A549 (cell line): ENCODE data around the gene RBM47. TPM values are rescaled to one million over a fixed set of nuclear protein-coding genes. Genes with fewer than 3 reads are reported as not detected.

ENCODE experiments used
- ATAC-seq, 2 experiments: fragments of 200-7000 bp in 1 of 2; fragments of >200 bp in 1 of 2; cut with Nextera tagmentation in 1 of 2; cut with Tn5 transposase in 1 of 2; 3 replicates each; pipeline versions ENCODE4 v1.8.0 to v1.9.1; 2018 to 2020; ENCODE audit warnings: mild to moderate bottlenecking in 1 of 2, moderate library complexity in 1 of 2
- CTCF ChIA-PET: fragments of 300-600 bp; sonication (Branson Sonifier 250); formaldehyde crosslinking; extraction: SDS; loops from one replicate; lab custom pipeline; 2021; ENCODE audit warnings: antibody characterized with exemption, inconsistent platforms; lab: Yijun Ruan, JAX
- POLR2A ChIA-PET: fragments of 350-600 bp; formaldehyde crosslinking; extraction: SDS; loops from one replicate; lab custom pipeline; 2021; ENCODE audit warnings: antibody characterized with exemption, inconsistent platforms; lab: Yijun Ruan, JAX
- DNase-seq, 2 experiments: peaks; one replicate each; pipeline versions ENCODE4 v3.0.0 to v3.0.0-alpha.2; 2011 to 2016; ENCODE audit warnings: low read depth in 1 of 2, low spot score in 1 of 2
- FAIRE-seq: peaks from 2 replicates; lab custom pipeline; 2011; peaks lifted over from hg19 to GRCh38; lab: Jason Lieb, UNC
- H3K27ac ChIP-seq, 2 experiments: fragments of >200 bp; sonication (Bioruptor Twin); formaldehyde crosslinking; 3 replicates each; pipeline ENCODE4 v1.5.1; 2016 to 2017
- H3K4me1 ChIP-seq: fragments of >200 bp; sonication (Bioruptor Twin); formaldehyde crosslinking; 3 replicates; pipeline ENCODE4 v1.6.1; 2016
- H3K4me2 ChIP-seq: fragments of >200 bp; sonication (Bioruptor Twin); formaldehyde crosslinking; 3 replicates; pipeline ENCODE4 v1.6.1; 2016
- H3K4me3 ChIP-seq: fragments of >200 bp; sonication (Bioruptor Twin); formaldehyde crosslinking; 3 replicates; pipeline ENCODE4 v1.5.1; 2016
- H3K9me3 ChIP-seq: fragments of >200 bp; sonication (Bioruptor Twin); formaldehyde crosslinking; 3 replicates; pipeline ENCODE4 v1.6.1; 2016
- ATOH8 ChIP-seq: fragments of 250-450 bp; sonication (Bioruptor Pico); IDR thresholded peaks from 2 replicates; pipeline ENCODE4 v1.5.0; 2020; ENCODE audit warnings: low read depth, mild to moderate bottlenecking, moderate library complexity
- BCL3 ChIP-seq: fragments of >200 bp; sonication (Bioruptor Twin); formaldehyde crosslinking; IDR thresholded peaks from 3 replicates; pipeline ENCODE4 v1.6.1; 2016
- BHLHE40 ChIP-seq: IDR thresholded peaks from 2 replicates; pipeline ENCODE4 v1.6.1; 2012; ENCODE audit warnings: low read depth, low read length, inconsistent platforms
- CBX2 ChIP-seq: fragments of 200-600 bp; sonication (generic); IDR thresholded peaks from 2 replicates; pipeline ENCODE4 v1.6.1; 2016; ENCODE audit warnings: low read depth, mild to moderate bottlenecking, borderline replicate concordance
- CHD2 ChIP-seq: fragments of 150-350 bp; IDR thresholded peaks from 2 replicates; pipeline ENCODE4 v1.6.1; 2014; ENCODE audit warnings: low read length; ENCODE audit not compliant: partially characterized antibody
- CHD4 ChIP-seq: fragments of 200-600 bp; sonication (generic); IDR thresholded peaks from 2 replicates; pipeline ENCODE4 v1.6.1; 2016; ENCODE audit warnings: antibody characterized with exemption, mild to moderate bottlenecking, borderline replicate concordance
- CTCF ChIP-seq: fragments of >200 bp; sonication (Bioruptor Twin); formaldehyde crosslinking; IDR thresholded peaks from 3 replicates; pipeline ENCODE4 v1.5.1; 2016
- EHMT2 ChIP-seq: fragments of 200-600 bp; sonication (generic); IDR thresholded peaks from 2 replicates; pipeline ENCODE4 v1.6.1; 2016; ENCODE audit warnings: antibody characterized with exemption, low read depth, mild to moderate bottlenecking, moderate library complexity
- HDAC2 ChIP-seq: fragments of 200-600 bp; sonication (generic); IDR thresholded peaks from 2 replicates; pipeline ENCODE4 v1.6.1; 2016
- HEYL ChIP-seq: fragments of 250-450 bp; sonication (Bioruptor Pico); IDR thresholded peaks from 2 replicates; pipeline ENCODE4 v1.8.0; 2021; ENCODE audit warnings: mild to moderate bottlenecking, moderate library complexity
- JUNB ChIP-seq: fragments of >200 bp; sonication (Bioruptor Twin); formaldehyde crosslinking; IDR thresholded peaks from 2 replicates; pipeline ENCODE4 v1.6.1; 2016
- KDM1A ChIP-seq: fragments of 200-600 bp; sonication (generic); IDR thresholded peaks from 2 replicates; pipeline ENCODE4 v1.6.1; 2016; ENCODE audit warnings: low read depth, mild to moderate bottlenecking
- NFE2L2 ChIP-seq: fragments of 150-350 bp; conservative IDR thresholded peaks from 2 replicates; pipeline ENCODE4 v1.6.1; 2014; ENCODE audit warnings: low read length
- REST ChIP-seq: fragments of 200-600 bp; sonication (generic); IDR thresholded peaks from 2 replicates; pipeline ENCODE4 v1.6.1; 2016; ENCODE audit warnings: antibody characterized with exemption, mild to moderate bottlenecking, moderate library complexity
- TP53 ChIP-seq: fragments of 250-450 bp; sonication (Bioruptor Pico); IDR thresholded peaks from 2 replicates; pipeline ENCODE4 v1.5.0; 2021; ENCODE audit warnings: mild to moderate bottlenecking, moderate library complexity
- ZSCAN20 ChIP-seq: fragments of 250-450 bp; sonication (Bioruptor Pico); IDR thresholded peaks from 2 replicates; pipeline ENCODE4 v1.8.0; 2022; ENCODE audit warnings: mild to moderate bottlenecking, moderate library complexity
- WGBS: methylation state at CpG from one replicate; pipeline ENCODE4 v1.1.6; 2017; ENCODE audit errors: missing lambda C conversion rate; 5-methylcytosine and 5-hydroxymethylcytosine counted together
- polyA plus RNA-seq, 4 experiments: library from polyadenylated mRNA; depleted of rRNA in 3 of 4; stranded (reverse); fragments of >200 nt; fragmentation: RNase III in 1 of 4; extraction: RNeasy Plus Mini Kit Qiagen cat#74134 plus additional on column Dnase treatment in 1 of 4; gene quantifications; 2 replicates in 3 of 4; 3 replicates in 1 of 4; pipeline ENCODE4 v1.2.3, GENCODE V29; 2011 to 2017

Gene RBM47
- polyA plus RNA-seq, 2 of the 4 experiments (the other 2 are of a cell fraction), result 38.1 to 43.3 TPM

- no peak for TF ChIP-seq REST
- no peak for TF ChIP-seq HDAC2
- TF ChIP-seq CTCF, result no peak
- TF ChIP-seq CHD2, result no peak
- no peak for TF ChIP-seq EHMT2
- TF ChIP-seq CBX2, result no peak
- TF ChIP-seq TP53 (CRISPR knock-in tag), result no peak
- TF ChIP-seq, all 56 proteins: peak for 0
These were observed 59.2 kb downstream of the RBM47 start (continued) for GRCh38 chr4:40570348-40571077.

GRCh38 chr4:40564815-40565483, 64.7 kb downstream of the RBM47 start:
- Histone ChIP-seq H3K9me3 (no peaks in the 10 kb centered on the region), H3K27ac (peak overlapping the region in 1 of 2 experiments; percentile 53; a peak in 3 of 6 replicates), H3K4me2 (no peak overlapping the region), H3K4me3 (no peak overlapping the region), H3K4me1 (peaks cover 49% of the 10 kb centered on the region)
- ChIA-PET POLR2A (interaction anchor here (0.8 to 1.2 kb wide), 2 partner anchors 11 to 12 kb away, joined by 3 to 4 read pairs; no protein-coding TSS in a partner anchor), CTCF (interaction anchor here (0.9 to 2.0 kb wide), 4 partner anchors 12 to 241 kb away, joined by 3 to 7 read pairs (median 4); no protein-coding TSS in a partner anchor)
- DNase-seq (no peak), ATAC-seq (peak in 1 of 2 experiments; percentile 38; a peak in 3 of 6 replicates), FAIRE-seq (no peak)
- no peak for TF ChIP-seq BCL3
- no peak for TF ChIP-seq JUNB
- TF ChIP-seq NFE2L2, result no peak
- TF ChIP-seq CHD4, result no peak
- TF ChIP-seq ATOH8 (CRISPR knock-in tag), result no peak
- TF ChIP-seq KDM1A, result no peak
- no peak for TF ChIP-seq HEYL
- no peak for TF ChIP-seq BHLHE40
- TF ChIP-seq ZSCAN20 (CRISPR knock-in tag), result no peak
- 69% methylated on average over 5 of the region's 5 CpGs for WGBS
